GM18519 (cell line): ENCODE data around the gene NFYA.
"Not testable (repeated sequence)": the region's sequence is repeated elsewhere in the genome, so short reads cannot be mapped to it uniquely, and the experiment has no call there.

Experiments used
- ATAC-seq: cut with Tn5 transposase; IDR thresholded peaks from one replicate; pipeline ENCODE4 v1.9.1; 2021; ENCODE audit warnings: mild to moderate bottlenecking, moderate library complexity; ENCODE audit not compliant: unreplicated experiment, low FRiP score

Gene NFYA

DNA sequence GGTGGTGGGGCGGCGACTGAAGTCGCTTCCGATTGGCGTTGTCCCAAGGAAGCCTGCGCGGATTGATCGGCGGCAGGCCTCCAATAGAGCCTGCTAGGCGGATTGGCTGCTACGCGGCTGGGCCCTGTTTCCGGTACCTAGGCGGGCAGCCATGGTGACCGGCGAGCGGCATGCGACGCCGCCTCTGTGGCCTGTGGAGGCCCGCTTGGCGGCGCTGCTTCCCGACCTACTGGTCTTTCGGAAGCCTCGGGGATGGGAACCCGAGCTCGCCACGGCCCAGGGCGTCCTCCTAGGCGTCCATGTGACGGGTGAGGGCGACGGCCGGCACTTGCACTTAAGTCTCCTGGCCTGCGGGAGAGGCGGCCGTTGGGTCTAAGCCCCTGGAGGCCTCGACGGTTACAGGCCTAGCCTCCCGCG, 28.1 kb downstream of the NFYA start:
- ATAC-seq = no peak

DNA sequence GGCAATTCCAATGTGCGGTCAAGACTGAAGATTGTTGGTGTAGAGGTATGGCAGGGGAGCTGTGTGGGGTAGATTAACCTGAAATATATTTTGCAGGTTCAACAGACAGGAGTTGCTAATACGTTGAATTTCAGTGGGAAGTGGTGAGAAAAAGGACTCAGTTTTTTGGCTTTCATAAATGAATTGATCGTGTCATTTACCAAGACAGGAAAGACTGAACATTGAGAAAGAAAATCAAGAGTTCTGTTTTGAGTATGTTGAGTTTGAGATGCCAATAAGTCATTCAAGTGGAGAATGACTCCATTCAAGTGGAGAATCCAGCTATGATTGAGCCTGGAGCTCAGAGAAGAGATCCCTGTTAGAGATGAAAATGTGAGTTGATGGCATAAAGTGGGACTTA, 31.1 kb downstream of the NFYA start:
- ATAC-seq = no peak

DNA sequence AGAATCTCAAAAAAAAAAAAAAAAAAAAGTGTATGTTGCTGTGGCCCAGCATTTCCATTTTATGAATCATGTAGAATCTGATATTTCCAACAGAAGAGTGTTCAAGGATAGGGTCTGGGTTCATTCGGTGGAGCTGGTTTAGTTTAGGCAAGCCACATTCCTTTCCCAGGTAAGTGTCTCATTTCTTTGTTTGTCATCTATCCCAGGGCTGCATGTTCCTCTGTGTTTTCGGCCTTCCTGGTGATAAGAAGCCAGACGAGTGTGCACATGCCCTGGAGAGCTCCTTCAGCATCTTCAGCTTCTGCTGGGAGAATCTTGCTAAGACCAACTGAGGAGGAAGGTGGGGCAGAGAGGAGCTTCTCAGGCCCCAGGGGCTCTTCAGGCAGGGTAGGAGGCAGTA, 38.2 kb downstream of the NFYA start:
- no peak for ATAC-seq

DNA sequence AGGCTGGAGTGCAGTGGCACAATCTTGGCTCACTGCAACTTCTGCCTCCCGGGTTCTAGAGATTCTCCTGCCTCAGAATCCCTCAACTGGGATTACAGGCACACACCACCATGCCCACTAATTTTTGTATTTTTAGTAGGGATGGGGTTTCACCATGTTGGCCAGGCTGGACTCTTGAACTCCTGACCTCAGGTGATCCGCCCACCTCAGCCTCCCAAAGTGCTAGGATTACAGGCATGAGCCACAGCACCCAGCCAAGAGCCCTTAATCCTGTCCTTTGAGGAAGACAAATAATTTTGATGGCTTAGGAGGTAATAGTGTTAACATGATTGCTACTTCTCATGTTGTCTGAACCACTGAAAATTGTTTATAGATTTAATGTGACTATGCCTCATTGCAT, 42.3 kb downstream of the NFYA start:
- ATAC-seq = not testable (repeated sequence)

DNA sequence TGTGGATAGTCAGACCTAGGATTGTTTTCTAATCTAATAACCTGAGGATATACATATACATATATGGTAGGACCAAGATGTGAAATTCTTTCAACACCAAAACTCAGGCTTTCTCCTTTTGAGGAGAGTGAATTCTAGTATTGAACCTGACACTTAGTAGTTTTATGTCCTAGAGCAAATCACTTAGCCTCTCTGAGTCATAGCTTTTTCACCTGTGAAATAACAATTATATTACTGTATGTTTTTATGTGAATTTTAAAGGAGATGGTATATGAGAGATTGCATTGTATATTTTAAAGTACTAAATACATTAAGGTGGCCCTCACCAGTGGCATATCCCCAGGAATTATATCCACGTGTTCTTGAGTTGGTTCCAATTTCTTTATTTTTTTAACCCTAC, 46.7 kb downstream of the NFYA start:
- no peak for ATAC-seq

DNA sequence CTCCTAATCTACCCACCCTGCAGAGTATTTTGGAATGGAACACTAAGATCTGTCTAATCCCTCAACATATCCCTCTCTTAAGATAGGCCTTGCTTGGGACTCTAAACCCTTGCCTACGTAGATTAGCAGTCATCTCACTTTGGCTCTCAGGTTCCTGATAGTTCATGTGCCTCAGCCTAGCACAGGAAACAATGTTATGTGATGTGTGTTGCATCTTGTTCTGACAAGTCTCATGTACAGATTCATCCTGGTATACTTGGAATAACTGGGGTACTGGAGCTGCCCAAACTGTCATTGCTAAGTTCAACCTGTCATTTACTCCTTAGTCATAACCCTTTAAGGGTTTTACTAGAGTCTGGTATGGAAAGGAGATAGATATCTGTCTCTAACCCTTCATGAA, 47.3 kb downstream of the NFYA start:
- ATAC-seq = no peak

DNA sequence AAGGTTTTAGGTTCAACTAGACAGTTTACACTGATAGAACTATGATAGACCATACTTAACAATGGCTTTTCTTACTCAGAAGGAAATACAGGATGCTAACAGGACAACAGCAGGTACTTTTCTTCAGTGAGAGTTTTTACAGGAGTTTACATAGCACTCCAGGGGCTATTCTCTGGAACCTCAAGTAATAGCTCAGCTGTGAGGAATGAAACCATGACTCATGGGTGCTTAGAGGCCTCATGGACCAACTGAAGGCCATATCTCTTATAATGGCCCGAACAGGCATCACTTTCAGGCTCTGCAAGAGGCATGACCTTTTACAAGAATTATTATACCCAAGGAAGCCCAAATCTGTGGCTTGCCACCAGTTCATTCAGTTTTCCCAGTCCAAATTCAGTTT, 49.6 kb downstream of the NFYA start:
- no peak for ATAC-seq

DNA sequence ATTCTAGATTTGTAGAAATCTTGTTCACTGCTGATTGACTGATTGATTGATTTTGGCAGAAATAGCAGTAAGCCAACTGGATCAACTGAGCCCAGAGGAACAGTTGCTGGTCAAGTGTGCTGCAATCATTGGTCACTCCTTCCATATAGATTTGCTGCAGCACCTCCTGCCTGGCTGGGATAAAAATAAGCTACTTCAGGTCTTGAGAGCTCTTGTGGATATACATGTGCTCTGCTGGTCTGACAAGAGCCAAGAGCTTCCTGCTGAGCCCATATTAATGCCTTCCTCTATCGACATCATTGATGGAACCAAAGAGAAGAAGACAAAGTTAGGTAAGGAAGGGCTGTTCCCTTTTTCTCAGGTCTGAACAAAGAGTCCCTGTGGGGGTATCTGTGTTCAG, 50.1 kb downstream of the NFYA start:
- no peak for ATAC-seq

DNA sequence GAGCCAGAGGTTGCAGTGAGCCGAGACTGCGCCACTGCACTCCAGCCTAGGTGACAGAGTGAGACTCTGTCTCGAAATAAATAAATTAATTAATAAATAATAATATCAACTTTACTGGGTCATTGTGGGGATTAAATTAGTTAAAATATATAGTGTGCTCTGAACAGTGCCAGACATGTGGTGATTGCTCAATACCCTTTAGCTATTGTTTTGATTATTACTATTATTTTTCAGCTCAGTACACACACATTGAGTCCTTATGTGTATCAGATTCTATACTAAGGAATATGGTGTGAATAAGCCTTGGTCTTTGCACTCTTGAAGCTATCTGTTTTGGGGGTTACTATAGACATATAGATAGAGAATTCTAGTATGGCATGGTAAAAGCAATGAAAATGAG, 52.5 kb downstream of the NFYA start:
- no peak for ATAC-seq

DNA sequence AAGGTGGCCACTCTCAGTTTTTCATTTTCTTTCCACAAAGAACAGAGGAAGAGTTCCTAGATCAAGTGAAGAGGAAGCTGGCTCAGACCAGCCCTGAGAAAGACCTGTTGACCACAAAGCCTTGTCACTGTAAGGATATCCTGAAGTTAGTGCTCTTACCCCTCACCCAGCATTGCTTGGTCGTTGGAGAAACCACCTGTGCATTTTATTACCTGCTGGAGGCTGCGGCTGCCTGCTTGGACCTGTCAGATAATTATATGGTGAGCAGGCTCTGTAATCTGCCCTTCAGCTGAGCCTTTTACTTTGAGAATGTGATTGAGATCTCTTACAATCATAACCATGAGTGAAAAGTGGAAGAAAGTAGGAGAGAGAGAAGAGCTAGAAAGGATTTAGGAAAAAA, 59.5 kb downstream of the NFYA start:
- ATAC-seq = no peak

DNA sequence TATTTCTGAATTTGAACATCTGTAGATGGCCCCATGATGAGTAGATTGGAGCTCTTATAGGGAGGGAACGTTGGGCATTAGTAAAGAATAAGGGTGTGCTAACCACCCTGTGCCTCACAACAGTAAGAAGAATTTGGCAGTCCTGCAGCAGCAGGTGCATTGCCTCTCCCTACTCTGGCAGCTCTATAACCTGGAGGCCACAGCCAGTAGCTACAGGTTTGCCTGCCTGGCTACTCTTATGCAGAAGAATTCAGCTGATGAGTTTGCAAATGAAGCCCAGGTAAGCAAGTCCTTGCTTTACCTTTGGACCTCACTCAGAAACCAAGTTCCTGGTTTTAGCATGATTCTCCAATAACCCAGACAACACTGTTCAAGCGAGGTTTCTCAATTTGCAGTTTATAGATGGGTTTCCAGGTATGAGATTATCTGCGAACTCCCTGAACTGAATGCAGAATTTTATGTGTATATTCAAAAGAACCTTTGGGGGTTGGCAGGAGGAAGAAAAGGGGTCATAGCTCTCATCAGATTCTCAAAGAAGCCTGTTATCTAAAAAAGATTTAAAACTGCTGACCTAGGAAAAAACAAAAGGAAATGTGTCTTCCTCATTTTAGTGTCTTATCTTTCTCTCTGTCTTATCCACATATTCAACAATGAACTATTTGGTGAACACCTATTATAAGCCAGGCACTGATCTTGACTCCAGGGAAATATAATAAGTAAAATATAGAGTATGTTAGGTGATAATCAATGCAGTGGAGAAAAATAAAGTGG, 62.5 kb downstream of the NFYA start:
- no peak for ATAC-seq

DNA sequence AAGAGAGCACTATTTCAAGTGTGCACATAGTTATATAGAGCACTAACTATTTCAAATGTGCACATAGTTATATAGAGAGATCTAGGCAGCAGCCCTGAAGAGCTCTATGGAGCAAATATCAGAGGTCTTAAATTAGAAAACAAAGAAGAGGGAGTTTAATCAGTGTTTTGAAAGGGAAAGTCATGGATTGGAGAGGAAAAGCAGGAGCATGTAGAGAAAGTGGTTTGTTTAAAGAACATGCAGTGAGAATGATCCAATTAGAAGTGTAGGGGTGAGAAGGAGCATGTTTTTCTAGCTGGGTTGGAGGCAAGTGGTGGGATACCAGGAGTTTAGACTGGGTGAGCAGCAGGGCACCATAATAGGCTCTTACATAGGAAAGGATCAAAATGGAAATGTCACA, 64.1 kb downstream of the NFYA start:
- no peak for ATAC-seq

DNA sequence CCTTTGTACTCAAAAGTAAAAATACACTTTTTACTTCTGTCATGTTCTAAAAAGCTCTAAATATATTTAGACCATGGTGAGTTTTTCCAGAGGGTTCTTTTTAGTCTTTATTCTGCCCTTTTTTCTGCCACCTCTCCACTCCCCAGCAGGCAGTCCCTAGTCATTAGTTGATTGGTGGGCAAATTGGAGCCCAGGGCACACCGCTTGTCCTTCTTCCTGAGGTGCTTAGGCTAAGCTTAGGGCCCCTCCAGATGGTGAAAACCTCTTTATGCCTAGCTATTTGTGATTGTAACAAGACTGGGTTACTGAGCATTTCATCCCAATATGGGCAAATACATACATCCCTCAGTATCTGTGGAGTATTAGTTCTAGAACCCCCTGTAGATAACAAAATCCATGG, 75.1 kb downstream of the NFYA start:
- no peak for ATAC-seq
